Activated naive CD4-positive, alpha-beta T cell (primary cell): Measurements from ENCODE around the gene ACOT13.
"Not testable (repeated sequence)": the region's sequence is repeated elsewhere in the genome, so short reads cannot be mapped to it uniquely, and the experiment has no call there.

Source experiments
- DNase-seq, 4 experiments: peaks; one replicate each; lab custom pipeline; 2025; lab: John Stamatoyannopoulos, UW

Gene ACOT13

GRCh38 chr6:24662236-24662635, 4.6 kb upstream of the ACOT13 start:
- no peak for DNase-seq

GRCh38 chr6:24663189-24663588, 3.7 kb upstream of the ACOT13 start:
- no peak for DNase-seq

GRCh38 chr6:24664046-24664987, 2.6 kb upstream of the ACOT13 start:
- DNase-seq = no peak

GRCh38 chr6:24666097-24666640, 708 bp upstream of the ACOT13 start:
- DNase-seq = peak in 2 of 4 experiments; percentile 41 to 43

- no peak for DNase-seq
Measured at GRCh38 chr6:24667378-24667803, 514 bp downstream of the ACOT13 start.

GRCh38 chr6:24668066-24668996, 1.5 kb downstream of the ACOT13 start:
- not testable (repeated sequence) for DNase-seq

GRCh38 chr6:24668997-24669361, 2.1 kb downstream of the ACOT13 start:
- no peak for DNase-seq

- DNase-seq = not testable (repeated sequence)
Measured at GRCh38 chr6:24670492-24670891, 3.6 kb downstream of the ACOT13 start.

- not testable (repeated sequence) for DNase-seq
Measured at GRCh38 chr6:24671077-24671476, 4.2 kb downstream of the ACOT13 start.

- no peak for DNase-seq
Measured at GRCh38 chr6:24672620-24673182, 5.8 kb downstream of the ACOT13 start.

- DNase-seq = no peak
Measured at GRCh38 chr6:24673625-24674024, 6.7 kb downstream of the ACOT13 start.

GRCh38 chr6:24678792-24679352, 12.0 kb downstream of the ACOT13 start:
- DNase-seq = not testable (repeated sequence)

- DNase-seq = no peak
Measured at GRCh38 chr6:24680582-24680981, 13.7 kb downstream of the ACOT13 start.

- DNase-seq = no peak
Measured at GRCh38 chr6:24683297-24684296, 16.7 kb downstream of the ACOT13 start.

GRCh38 chr6:24686408-24686807, 19.5 kb downstream of the ACOT13 start:
- DNase-seq = no peak

- DNase-seq = no peak
Measured at GRCh38 chr6:24686946-24687345, 20.1 kb downstream of the ACOT13 start.

- DNase-seq = no peak
Measured at GRCh38 chr6:24689964-24690363, 23.1 kb downstream of the ACOT13 start.

GRCh38 chr6:24690593-24690992, 23.7 kb downstream of the ACOT13 start:
- DNase-seq = no peak

GRCh38 chr6:24691550-24691949, 24.7 kb downstream of the ACOT13 start:
- DNase-seq = no peak

GRCh38 chr6:24692003-24692402, 25.1 kb downstream of the ACOT13 start:
- no peak for DNase-seq
